Duodenal mucosa (tissue), 2 donors: Measurements from ENCODE around the gene UTP20.

Experiments
- H3K27ac ChIP-seq: one replicate; pipeline ENCODE4 v1.7.0; 2013; ENCODE audit warnings: low read depth, low read length
- H3K27me3 ChIP-seq, 2 donors: one replicate each; pipeline ENCODE4 v1.7.0; 2013; ENCODE audit warnings: low read length in 2 of 2, control low read depth in 1 of 2; ENCODE audit not compliant: insufficient read depth in 2 of 2, control insufficient read depth in 1 of 2
- H3K36me3 ChIP-seq, 2 donors: one replicate each; pipeline ENCODE4 v1.7.0; 2013; ENCODE audit warnings: low read length in 2 of 2, control low read depth in 1 of 2; ENCODE audit not compliant: insufficient read depth in 2 of 2, control insufficient read depth in 1 of 2
- H3K4me1 ChIP-seq, 2 donors: one replicate each; pipeline ENCODE4 v1.7.0; 2013; ENCODE audit warnings: low read length in 2 of 2, control low read depth in 1 of 2; ENCODE audit not compliant: insufficient read depth in 2 of 2, control insufficient read depth in 1 of 2
- H3K4me3 ChIP-seq, 2 donors: one replicate each; pipeline ENCODE4 v1.7.0; 2013; ENCODE audit warnings: low read length in 2 of 2, low read depth in 1 of 2
- H3K9ac ChIP-seq, 2 donors: one replicate each; pipeline ENCODE4 v1.7.0; 2013; ENCODE audit warnings: low read length in 2 of 2, low read depth in 1 of 2
- H3K9me3 ChIP-seq, 2 donors: one replicate each; pipeline ENCODE4 v1.7.0; 2013; ENCODE audit warnings: low read length in 2 of 2, control low read depth in 1 of 2; ENCODE audit not compliant: control insufficient read depth in 1 of 2

UTP20 gene

DNA sequence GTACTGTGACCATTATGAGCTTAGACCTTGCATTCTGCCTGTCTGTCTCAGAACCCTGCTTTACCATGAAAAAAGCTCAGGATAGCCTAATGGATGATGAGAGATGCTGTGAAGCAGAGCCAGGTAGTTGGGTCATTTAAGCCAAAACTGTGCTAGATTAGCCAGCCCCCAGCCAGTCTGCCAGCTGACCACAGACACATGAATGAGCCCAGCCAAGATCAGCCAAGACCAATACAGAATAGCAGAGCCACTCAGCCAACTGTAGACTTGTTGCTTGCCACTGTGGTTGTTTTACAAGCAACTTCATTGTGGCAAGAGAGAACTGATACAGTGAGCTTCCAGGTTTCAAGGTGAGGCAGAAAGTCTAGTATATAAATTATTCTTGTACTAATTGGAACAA, 12.8 kb upstream of the UTP20 start:
- no peaks in the 10 kb centered on the region for H3K36me3 ChIP-seq
- H3K4me1 ChIP-seq, result no peaks in the 10 kb centered on the region
- H3K4me3 ChIP-seq, result no peak overlapping the region
- no peak overlapping the region for H3K9ac ChIP-seq
- no peaks in the 10 kb centered on the region for H3K9me3 ChIP-seq
- no peak overlapping the region for H3K27ac ChIP-seq
- peaks cover 0 to 3% of the 10 kb centered on the region in 2 donors for H3K27me3 ChIP-seq

DNA sequence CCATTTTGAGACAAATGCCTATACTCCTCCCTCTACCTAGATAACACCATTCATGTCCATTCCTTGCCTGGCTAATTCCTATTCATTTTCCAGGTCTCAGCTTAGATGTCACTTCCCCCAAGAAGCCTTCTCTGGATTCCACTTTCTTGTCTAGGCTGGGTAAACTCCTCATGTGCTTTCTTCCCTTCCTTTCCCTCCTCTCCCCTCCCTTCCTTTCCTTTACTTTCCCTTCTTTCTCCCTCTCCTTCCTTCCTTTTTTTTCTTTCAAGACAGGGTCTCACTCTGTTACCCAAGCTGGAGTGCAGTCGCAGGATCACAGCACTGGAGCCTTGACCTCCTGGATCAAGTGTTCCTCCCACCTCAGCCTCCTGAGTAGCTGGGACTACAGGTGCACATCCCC, 3.5 kb upstream of the UTP20 start:
- H3K27me3 ChIP-seq, result no peaks in the 10 kb centered on the region
- H3K9me3 ChIP-seq, result no peaks in the 10 kb centered on the region
- peaks cover 4 to 8% of the 10 kb centered on the region in 2 donors for H3K4me1 ChIP-seq
- H3K9ac ChIP-seq, result no peak overlapping the region
- no peak overlapping the region for H3K4me3 ChIP-seq
- H3K27ac ChIP-seq, result no peak overlapping the region
- H3K36me3 ChIP-seq, result no peaks in the 10 kb centered on the region

DNA sequence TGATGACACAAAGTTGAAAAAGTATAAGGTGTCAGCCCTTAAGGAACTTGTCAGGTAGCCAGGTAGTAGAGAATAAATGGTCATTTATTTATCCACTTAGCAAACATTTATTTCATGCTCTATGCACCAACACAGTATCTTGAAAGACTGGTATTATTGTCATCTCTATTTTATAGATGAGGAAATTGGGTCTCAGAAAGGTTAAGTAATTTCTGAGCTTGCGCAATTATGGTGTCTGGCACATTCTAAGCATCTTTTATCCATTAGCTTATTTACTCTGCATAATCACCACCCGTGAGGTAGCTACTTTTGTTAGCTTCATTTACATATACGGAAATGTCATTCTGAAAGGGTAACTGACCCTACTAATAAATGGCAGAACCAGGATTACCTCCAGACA, 2.5 kb upstream of the UTP20 start:
- Histone ChIP-seq H3K9me3 (no peaks in the 10 kb centered on the region), H3K9ac (no peak overlapping the region), H3K4me3 (no peak overlapping the region), H3K27ac (no peak overlapping the region), H3K4me1 (peaks cover 4 to 8% of the 10 kb centered on the region in 2 donors), H3K27me3 (no peaks in the 10 kb centered on the region), H3K36me3 (peaks cover 0 to 4% of the 10 kb centered on the region in 2 donors)

DNA sequence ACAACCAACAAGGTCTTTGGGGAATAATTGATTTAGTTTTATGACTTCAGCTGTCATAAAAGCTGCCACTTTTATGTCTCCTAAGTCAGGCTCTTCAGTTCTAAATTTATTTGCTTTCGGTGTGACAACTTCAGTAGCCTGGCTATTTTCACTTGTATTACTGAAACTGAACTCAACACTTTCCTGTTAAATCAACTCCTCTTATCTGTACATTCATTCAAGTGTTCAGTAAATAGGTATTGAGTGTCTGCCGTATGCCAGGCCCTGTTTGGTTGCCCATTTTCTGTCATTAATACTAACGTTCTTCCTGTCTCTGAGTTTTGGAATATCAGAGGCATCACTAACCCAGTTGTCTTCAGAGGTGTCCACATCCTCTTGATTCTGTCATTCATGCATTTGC, 7.5 kb downstream of the UTP20 start:
- no peaks in the 10 kb centered on the region for H3K27me3 ChIP-seq
- no peaks in the 10 kb centered on the region for H3K9me3 ChIP-seq
- H3K9ac ChIP-seq, result no peak overlapping the region
- H3K4me1 ChIP-seq, result no peaks in the 10 kb centered on the region
- no peak overlapping the region for H3K27ac ChIP-seq
- no peak overlapping the region for H3K4me3 ChIP-seq
- H3K36me3 ChIP-seq, result peaks cover 15 to 34% of the 10 kb centered on the region in 2 donors

DNA sequence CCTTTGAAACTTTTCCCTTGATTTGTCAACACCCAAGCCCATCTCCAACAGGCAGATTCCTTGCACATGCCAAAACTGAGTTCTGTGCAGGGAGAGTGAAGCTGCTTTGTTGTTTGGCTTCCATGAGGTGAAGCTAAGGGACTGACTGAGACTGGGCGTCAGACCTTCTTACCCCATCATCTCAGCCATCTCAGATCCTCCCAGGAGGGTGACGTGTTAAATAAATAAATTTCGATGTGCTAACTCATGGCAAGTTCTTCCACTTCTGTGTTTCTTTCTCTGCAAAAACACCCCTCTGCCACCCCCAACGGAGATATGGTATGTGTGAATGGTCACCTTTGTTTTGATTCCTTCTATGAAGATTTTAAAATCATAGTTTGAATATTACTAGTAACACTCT, 17.8 kb downstream of the UTP20 start:
- H3K27me3 ChIP-seq, result no peaks in the 10 kb centered on the region
- H3K36me3 ChIP-seq, result peaks cover 10 to 49% of the 10 kb centered on the region in 2 donors
- H3K9me3 ChIP-seq, result no peaks in the 10 kb centered on the region
- no peaks in the 10 kb centered on the region for H3K4me1 ChIP-seq
- H3K27ac ChIP-seq, result no peak overlapping the region
- no peak overlapping the region for H3K4me3 ChIP-seq
- no peak overlapping the region for H3K9ac ChIP-seq

DNA sequence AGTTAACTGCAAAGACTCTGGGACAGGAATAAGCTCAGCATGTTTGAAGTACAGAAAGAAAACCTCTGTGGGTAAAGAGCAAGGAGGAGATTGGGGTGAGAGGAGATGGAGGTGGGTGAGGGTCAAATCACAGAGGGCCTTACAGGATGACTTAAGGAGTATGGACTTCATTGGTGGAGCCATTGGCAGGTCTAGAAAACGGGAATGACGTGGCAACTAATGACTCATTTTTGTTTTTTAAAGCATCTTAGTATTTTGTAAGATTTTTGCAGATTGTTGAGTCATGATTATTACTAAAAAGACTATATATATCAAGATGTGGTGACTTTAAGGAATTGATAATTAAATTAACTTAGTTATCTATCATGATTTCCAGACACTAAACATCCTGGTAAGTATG, 18.5 kb downstream of the UTP20 start:
- H3K4me3 ChIP-seq, result no peak overlapping the region
- H3K36me3 ChIP-seq, result peaks cover 14 to 52% of the 10 kb centered on the region in 2 donors
- no peak overlapping the region for H3K9ac ChIP-seq

DNA sequence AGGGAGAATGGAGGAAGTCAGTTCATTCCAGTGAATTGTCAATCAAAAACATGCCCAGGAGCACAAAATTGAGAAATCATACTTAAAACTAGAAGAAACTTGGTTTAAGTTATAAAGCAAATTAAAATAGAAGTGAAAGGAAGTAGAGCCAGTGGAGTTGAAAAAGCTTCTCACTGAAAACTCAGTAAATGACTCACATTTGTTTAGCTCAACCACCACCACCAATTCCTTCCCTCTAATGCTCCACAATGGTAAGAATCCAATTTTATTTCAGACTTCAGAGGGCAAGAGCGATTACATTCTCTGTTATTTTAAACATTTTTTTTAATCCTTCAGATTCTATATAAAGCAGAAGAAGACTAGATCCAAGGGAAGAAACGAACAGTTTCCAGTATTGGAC, 19.4 kb downstream of the UTP20 start:
- Histone ChIP-seq H3K9me3 (no peaks in the 10 kb centered on the region), H3K9ac (no peak overlapping the region), H3K36me3 (peaks cover 14 to 57% of the 10 kb centered on the region in 2 donors), H3K27me3 (no peaks in the 10 kb centered on the region), H3K4me3 (no peak overlapping the region), H3K4me1 (no peaks in the 10 kb centered on the region), H3K27ac (no peak overlapping the region)

More for the DNA sequence above, 18.5 kb downstream of the UTP20 start:
- H3K27ac ChIP-seq, result no peak overlapping the region
- H3K4me1 ChIP-seq, result no peaks in the 10 kb centered on the region
- H3K27me3 ChIP-seq, result no peaks in the 10 kb centered on the region
- H3K9me3 ChIP-seq, result no peaks in the 10 kb centered on the region

DNA sequence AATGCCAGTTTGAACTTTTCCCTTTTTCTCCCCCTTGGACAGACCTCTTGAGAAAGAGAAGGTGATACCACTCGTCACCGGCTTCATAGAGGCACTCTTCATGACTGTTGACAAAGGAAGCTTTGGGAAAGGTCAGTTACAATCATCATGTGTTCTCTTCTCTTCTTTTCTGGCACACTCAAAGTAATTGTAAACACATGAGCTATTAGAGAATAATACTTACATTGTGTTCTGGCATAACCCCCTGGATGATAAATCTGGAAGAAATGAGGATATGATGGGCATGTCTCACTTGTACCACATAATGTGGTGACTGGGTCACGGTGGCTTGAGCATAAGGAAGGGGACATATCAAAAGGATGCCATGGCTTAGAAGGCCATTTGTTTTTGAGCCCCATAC, 20.0 kb downstream of the UTP20 start:
- H3K9ac ChIP-seq, result no peak overlapping the region
- no peaks in the 10 kb centered on the region for H3K4me1 ChIP-seq
- no peaks in the 10 kb centered on the region for H3K9me3 ChIP-seq
- H3K27ac ChIP-seq, result no peak overlapping the region
- peaks cover 14 to 56% of the 10 kb centered on the region in 2 donors for H3K36me3 ChIP-seq
- H3K4me3 ChIP-seq, result no peak overlapping the region
- H3K27me3 ChIP-seq, result no peaks in the 10 kb centered on the region

DNA sequence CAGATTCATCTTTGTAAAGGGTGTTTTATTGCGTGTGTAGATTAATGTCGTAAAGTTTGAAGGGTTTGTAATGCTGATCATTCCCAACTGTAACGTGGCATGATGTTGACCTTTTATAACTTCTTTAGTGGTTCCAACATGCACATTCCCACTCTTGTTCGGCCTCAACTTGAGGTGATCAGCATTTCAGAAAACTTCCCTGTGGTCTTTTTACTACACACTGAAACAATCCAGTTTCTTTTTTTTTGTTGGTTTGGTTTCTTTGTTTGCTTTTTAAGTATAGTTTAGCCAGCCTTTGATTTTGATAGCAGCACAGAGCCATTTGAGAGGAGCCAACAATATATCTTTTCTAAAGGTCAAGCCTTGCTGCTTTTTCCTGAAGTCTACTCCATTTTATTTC, 22.8 kb downstream of the UTP20 start:
- no peaks in the 10 kb centered on the region for H3K27me3 ChIP-seq
- H3K36me3 ChIP-seq, result peaks cover 15 to 50% of the 10 kb centered on the region in 2 donors
- H3K4me1 ChIP-seq, result no peaks in the 10 kb centered on the region
- H3K9ac ChIP-seq, result no peak overlapping the region
- H3K4me3 ChIP-seq, result no peak overlapping the region
- no peaks in the 10 kb centered on the region for H3K9me3 ChIP-seq
- no peak overlapping the region for H3K27ac ChIP-seq

DNA sequence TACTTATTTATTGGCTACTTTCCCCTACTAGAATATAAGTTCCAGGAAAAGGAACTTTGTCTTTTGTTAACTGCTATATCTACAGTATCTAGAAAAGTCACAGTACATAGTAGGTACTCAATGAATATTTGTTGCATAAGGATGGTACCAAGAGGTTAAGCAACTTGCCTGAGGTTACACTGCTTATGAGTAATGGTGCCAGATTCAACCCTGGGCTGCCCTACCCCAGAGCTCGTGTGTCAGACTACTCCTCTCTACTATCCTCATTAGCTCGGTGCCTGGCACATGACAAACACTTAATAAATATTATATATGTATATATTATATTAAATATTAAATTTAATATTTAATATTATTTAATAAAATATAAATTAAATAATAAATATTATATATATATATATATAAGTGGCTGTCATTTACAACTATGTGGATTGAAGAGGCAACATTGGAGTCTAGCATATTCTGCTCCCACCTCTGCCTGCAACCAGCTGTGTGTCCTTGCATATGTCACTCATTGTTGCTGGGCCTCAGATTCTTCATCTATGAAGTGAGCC, 25.4 kb downstream of the UTP20 start:
- Histone ChIP-seq H3K27ac (no peak overlapping the region), H3K9me3 (no peaks in the 10 kb centered on the region), H3K4me3 (no peak overlapping the region), H3K36me3 (peaks cover 10 to 49% of the 10 kb centered on the region in 2 donors), H3K4me1 (no peaks in the 10 kb centered on the region), H3K9ac (no peak overlapping the region), H3K27me3 (no peaks in the 10 kb centered on the region)

DNA sequence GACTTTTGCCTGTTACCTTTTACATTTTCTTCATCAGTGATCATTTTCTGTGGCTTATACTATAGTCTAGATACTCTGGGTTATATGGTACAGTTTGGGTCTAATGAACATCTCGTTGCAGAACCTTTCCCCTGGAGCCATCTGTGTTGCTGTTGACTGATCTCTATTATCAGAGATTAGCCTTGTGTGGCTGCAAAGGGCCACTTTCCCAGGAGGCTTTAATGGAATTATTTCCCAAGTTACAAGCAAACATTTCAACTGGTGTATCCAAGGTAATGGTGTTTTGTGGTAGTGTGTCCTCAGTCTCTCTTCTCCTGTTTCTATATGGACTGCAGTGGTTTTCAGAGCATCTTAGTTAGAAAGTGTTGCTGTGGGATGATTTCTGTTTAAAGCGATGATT, 25.9 kb downstream of the UTP20 start:
- Histone ChIP-seq H3K27ac (no peak overlapping the region), H3K9ac (no peak overlapping the region), H3K4me3 (no peak overlapping the region), H3K27me3 (no peaks in the 10 kb centered on the region), H3K36me3 (peaks cover 13 to 48% of the 10 kb centered on the region in 2 donors), H3K9me3 (no peaks in the 10 kb centered on the region), H3K4me1 (no peaks in the 10 kb centered on the region)
